Vagina (tissue), 2 donors: ENCODE measurements around the gene TMEM52. TPM values are rescaled to one million over a fixed set of nuclear protein-coding genes. Genes with fewer than 3 reads are reported as not detected.

Experiments
- DNase-seq, 2 donors: peaks; one replicate each; pipeline ENCODE4 v3.0.0-alpha.2; 2017; ENCODE audit errors: extremely low spot score in 2 of 2
- H3K27ac ChIP-seq: fragments of 200-600 bp; sonication (generic); one replicate; pipeline ENCODE4 v1.5.1; 2019
- H3K27me3 ChIP-seq: fragments of 200-600 bp; sonication (generic); one replicate; pipeline ENCODE4 v1.5.1; 2019
- H3K36me3 ChIP-seq, 2 donors: fragments of 200-600 bp; sonication (generic); one replicate each; pipeline ENCODE4 v1.5.1; 2017 to 2019
- H3K4me1 ChIP-seq: fragments of 200-600 bp; sonication (generic); one replicate; pipeline ENCODE4 v1.5.1; 2019
- H3K4me3 ChIP-seq, 2 donors: fragments of 200-600 bp; sonication (generic); 1 replicate in 1 of 2; 2 replicates in 1 of 2; pipeline ENCODE4 v1.5.1; 2016 to 2019
- H3K9me3 ChIP-seq: fragments of 200-600 bp; sonication (generic); one replicate; pipeline ENCODE4 v1.5.1; 2019
- POLR2A ChIP-seq, 2 donors: fragments of 450-650 bp; IDR thresholded peaks; one replicate each; pipeline ENCODE4 v1.6.1; 2017; ENCODE audit warnings: antibody characterized with exemption in 2 of 2, mild to moderate bottlenecking in 2 of 2, moderate library complexity in 2 of 2
- POLR2AphosphoS5 ChIP-seq, 2 donors: sonication (generic); formaldehyde crosslinking; IDR thresholded peaks; one replicate each; pipeline ENCODE4 v1.9.0; 2017; ENCODE audit warnings: antibody characterized with exemption in 2 of 2, mild to moderate bottlenecking in 2 of 2, low read depth in 1 of 2; ENCODE audit not compliant: insufficient read depth in 1 of 2
- intact Hi-C: fragments of 100-400 bp; cut with DNase I; formaldehyde crosslinking; loops from one replicate; pipeline ENCODE4 v1.15.1; 2023
- total RNA-seq: library from RNA; depleted of rRNA; stranded (reverse); fragments of >200 nt; gene quantifications from one replicate; pipeline ENCODE4 v1.2.3, GENCODE V29; 2016
- TF ChIP-seq, protein P1 (sequence below), 3 experiments: fragments of 450-650 bp in 2 of 3; fragments of 200-600 bp in 1 of 3; sonication (generic) in 1 of 3; IDR thresholded peaks; one replicate each; pipeline ENCODE4 v1.5.1; 2017 to 2019; ENCODE audit warnings: antibody characterized with exemption in 3 of 3, mild to moderate bottlenecking in 2 of 3, moderate library complexity in 2 of 3

TMEM52 gene
- 5.9 TPM for total RNA-seq

DNA sequence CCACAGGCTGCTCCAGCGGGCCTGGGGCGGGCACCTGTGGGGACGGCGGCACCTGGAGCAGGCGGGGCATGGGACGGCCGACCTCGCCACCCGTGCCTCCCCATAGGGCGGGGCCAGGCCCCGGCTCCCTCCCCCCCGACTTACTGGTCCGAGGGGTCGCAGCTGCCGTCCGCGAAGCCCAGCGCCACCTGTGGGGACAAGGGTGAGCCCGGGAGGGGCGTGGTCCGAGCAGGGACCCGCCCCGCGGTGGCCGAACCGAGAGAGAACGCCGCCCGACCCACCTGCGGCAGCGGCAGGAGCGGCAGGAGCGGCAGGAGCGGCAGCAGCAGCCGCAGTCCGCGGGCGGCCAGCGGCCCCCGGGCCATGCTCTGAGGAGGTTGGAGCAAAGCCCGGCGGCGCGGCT is at the start of gene TMEM52:
TSS of gene TMEM52 (minus strand) at position 379 of the 403 bp plus-strand sequence. CDS start at position 365, 14 bp downstream.
- intact Hi-C loops = no loop called here
- H3K36me3 ChIP-seq = no peaks in the 10 kb centered on the region
- DNase-seq = no peak
- peak within 1 kb of the TSS; percentile 38 for H3K27ac ChIP-seq
- peak within 1 kb of the TSS; percentile 48 to 53 for H3K4me3 ChIP-seq
- no peaks in the 10 kb centered on the region for H3K27me3 ChIP-seq
- no peaks in the 10 kb centered on the region for H3K9me3 ChIP-seq
- H3K4me1 ChIP-seq = peaks cover 21% of the 10 kb centered on the region
- TF ChIP-seq, protein P1, sequence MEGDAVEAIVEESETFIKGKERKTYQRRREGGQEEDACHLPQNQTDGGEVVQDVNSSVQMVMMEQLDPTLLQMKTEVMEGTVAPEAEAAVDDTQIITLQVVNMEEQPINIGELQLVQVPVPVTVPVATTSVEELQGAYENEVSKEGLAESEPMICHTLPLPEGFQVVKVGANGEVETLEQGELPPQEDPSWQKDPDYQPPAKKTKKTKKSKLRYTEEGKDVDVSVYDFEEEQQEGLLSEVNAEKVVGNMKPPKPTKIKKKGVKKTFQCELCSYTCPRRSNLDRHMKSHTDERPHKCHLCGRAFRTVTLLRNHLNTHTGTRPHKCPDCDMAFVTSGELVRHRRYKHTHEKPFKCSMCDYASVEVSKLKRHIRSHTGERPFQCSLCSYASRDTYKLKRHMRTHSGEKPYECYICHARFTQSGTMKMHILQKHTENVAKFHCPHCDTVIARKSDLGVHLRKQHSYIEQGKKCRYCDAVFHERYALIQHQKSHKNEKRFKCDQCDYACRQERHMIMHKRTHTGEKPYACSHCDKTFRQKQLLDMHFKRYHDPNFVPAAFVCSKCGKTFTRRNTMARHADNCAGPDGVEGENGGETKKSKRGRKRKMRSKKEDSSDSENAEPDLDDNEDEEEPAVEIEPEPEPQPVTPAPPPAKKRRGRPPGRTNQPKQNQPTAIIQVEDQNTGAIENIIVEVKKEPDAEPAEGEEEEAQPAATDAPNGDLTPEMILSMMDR (IDR thresholded peaks at IDR 0.05) = no peak
- TF ChIP-seq POLR2A (IDR thresholded peaks at IDR 0.05) = peak in 1 of 2 donors; percentile 3

DNA sequence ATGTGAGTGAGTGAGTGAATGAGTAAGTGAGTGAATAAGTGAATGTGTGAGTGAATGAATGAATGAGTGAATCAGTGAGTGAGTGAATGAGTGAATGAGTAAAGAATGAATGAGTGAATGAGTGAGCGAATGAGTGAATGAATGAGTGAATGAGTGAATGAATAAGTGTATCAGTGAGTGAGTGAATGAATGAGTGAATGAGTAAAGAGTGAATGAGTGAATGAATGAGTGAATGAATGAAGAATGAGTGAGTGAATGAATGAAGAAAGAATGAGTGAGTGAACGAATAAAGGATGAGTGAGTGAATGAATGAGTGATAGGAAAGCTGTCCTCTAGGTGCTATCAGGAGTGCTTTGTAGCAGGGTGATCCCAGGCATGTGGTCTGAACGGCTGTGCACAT is 48.8 kb upstream of the TMEM52 start:
- DNase-seq = no peak

DNA sequence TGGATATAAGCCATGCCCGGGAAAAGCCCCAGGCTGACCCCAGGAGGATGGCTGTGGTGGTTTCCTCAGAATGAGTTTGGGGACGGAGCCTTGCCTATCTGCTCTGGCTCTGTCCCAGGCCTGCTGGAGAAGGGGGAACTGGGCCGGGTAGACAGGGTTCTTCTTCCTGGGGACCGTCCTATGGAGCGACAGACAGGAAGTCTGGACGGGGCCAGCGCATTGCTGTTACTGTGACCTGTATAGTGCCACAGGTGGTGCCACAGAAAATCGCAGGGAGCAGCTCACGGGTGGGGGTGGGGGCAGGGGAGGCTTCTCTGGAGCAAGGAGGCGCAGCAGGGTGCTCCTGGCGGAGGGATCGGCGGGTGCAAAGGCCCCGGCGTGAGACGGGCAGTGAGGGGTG is 48.1 kb upstream of the TMEM52 start:
- intact Hi-C loops = no loop called here
- Histone ChIP-seq H3K27me3 (no peaks in the 10 kb centered on the region), H3K27ac (no peak overlapping the region), H3K4me3 (no peak overlapping the region), H3K9me3 (no peaks in the 10 kb centered on the region), H3K4me1 (no peaks in the 10 kb centered on the region), H3K36me3 (no peaks in the 10 kb centered on the region)
- TF ChIP-seq POLR2AphosphoS5 (IDR thresholded peaks at IDR 0.05; ENCODE audit: insufficient read depth in 1 of 2, low read depth in 1 of 2) (no peak), POLR2A (IDR thresholded peaks at IDR 0.05) (no peak)
- TF ChIP-seq, protein P1 (IDR thresholded peaks at IDR 0.05) = no peak
- no peak for DNase-seq

More for the DNA sequence above, 48.8 kb upstream of the TMEM52 start:
- H3K9me3 ChIP-seq = no peaks in the 10 kb centered on the region
- no peak overlapping the region for H3K27ac ChIP-seq
- no peak overlapping the region for H3K4me3 ChIP-seq
- no peak for TF ChIP-seq POLR2A (IDR thresholded peaks at IDR 0.05)
- TF ChIP-seq, protein P1 (IDR thresholded peaks at IDR 0.05) = no peak
- no peak for TF ChIP-seq POLR2AphosphoS5 (IDR thresholded peaks at IDR 0.05; ENCODE audit: insufficient read depth in 1 of 2, low read depth in 1 of 2)
- H3K36me3 ChIP-seq = no peaks in the 10 kb centered on the region
- no peaks in the 10 kb centered on the region for H3K27me3 ChIP-seq
- intact Hi-C loops = no loop called here
- no peaks in the 10 kb centered on the region for H3K4me1 ChIP-seq

DNA sequence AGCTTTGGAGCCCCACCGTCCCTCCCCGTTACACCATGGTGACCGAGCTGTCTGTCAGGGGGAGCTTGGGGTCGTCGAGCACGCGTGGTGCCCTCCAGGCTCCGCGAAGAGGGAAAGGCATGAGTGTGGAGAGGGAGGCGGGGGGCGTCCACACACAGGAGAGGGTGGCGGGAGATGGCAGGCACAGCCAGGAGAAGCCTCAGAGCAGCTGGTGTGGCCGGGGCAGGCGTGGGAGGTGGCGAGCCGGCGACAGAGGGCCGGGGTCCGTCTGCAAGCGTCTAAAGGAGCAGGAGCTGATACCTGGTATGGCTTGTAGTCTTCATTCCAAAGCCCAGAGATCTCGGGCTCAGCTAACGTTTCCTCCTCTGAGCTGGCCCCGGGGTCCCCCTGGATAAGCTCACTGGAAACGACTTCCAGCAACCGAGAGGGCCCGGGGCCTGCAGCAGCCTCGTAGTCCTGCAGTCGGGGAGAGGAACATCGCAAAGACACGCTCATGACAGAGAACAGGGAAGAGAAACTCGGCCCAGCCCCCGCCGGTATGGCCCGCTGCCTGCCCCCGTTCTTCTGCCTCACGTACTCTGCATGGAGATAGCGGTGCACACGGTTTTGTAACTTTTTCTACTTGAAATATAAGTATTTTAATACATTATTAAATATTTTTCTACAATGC is 47.1 kb upstream of the TMEM52 start:
- Histone ChIP-seq H3K9me3 (no peaks in the 10 kb centered on the region), H3K36me3 (no peaks in the 10 kb centered on the region), H3K4me3 (no peak overlapping the region), H3K4me1 (no peaks in the 10 kb centered on the region), H3K27me3 (no peaks in the 10 kb centered on the region), H3K27ac (no peak overlapping the region)
- TF ChIP-seq POLR2AphosphoS5 (IDR thresholded peaks at IDR 0.05; ENCODE audit: insufficient read depth in 1 of 2, low read depth in 1 of 2) (no peak), POLR2A (IDR thresholded peaks at IDR 0.05) (no peak)
- TF ChIP-seq, protein P1 (IDR thresholded peaks at IDR 0.05) = no peak
- DNase-seq = no peak
- intact Hi-C loops = no loop called here

DNA sequence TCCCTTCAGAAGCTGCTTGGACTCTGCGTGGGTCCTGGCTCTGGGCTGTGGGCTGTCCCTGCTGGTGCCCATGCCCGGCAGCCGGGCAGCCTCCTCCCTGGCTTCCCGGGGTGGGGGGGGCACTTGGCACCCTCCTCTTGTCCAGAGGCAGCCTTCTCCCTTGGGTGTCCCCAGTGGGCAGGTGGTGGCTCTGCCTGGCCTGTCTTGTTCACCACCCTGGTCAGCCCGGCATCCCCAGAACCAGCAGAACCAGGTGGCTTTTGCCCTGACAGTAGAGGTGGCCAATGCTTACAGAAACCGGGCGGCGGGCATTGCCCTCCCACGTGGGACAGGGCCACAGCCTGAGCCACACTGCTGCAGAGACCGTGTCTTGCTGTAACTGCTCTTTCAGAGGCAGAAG is 46.5 kb upstream of the TMEM52 start:
- TF ChIP-seq POLR2AphosphoS5 (IDR thresholded peaks at IDR 0.05; ENCODE audit: insufficient read depth in 1 of 2, low read depth in 1 of 2) (no peak), POLR2A (IDR thresholded peaks at IDR 0.05) (no peak)
- TF ChIP-seq, protein P1 (IDR thresholded peaks at IDR 0.05) = no peak
- Histone ChIP-seq H3K4me1 (no peaks in the 10 kb centered on the region), H3K36me3 (no peaks in the 10 kb centered on the region), H3K9me3 (no peaks in the 10 kb centered on the region), H3K27ac (no peak overlapping the region), H3K4me3 (no peak overlapping the region), H3K27me3 (no peaks in the 10 kb centered on the region)
- no peak for DNase-seq
- intact Hi-C loops = no loop called here
